Thymus (tissue), 11 donors: ENCODE measurements around the gene ST3GAL5. TPM values are rescaled to one million over a fixed set of nuclear protein-coding genes. Genes with fewer than 3 reads are reported as not detected.
A peak's percentile ranks its signal among the peaks of the same experiment; 100 is the strongest.

Experiments used
- DNase-seq, 9 donors: peaks; one replicate each; pipeline ENCODE4 v3.0.0-alpha.2; 2013; ENCODE audit warnings: low spot score in 9 of 9, low read depth in 6 of 9, missing footprints in 1 of 9
- H3K27ac ChIP-seq, 2 donors: one replicate each; pipeline ENCODE4 v1.5.1; 2013; ENCODE audit warnings: control low read depth in 1 of 2, low read depth in 1 of 2, low read length in 1 of 2, mild to moderate bottlenecking in 1 of 2, moderate library complexity in 1 of 2
- H3K27me3 ChIP-seq, 2 donors: one replicate each; pipeline ENCODE4 v1.5.1; 2013; ENCODE audit warnings: low read length in 1 of 2; ENCODE audit not compliant: control insufficient read depth in 2 of 2, insufficient read depth in 1 of 2
- H3K36me3 ChIP-seq, 2 donors: one replicate each; pipeline ENCODE4 v1.5.1; 2013; ENCODE audit warnings: low read length in 1 of 2, mild to moderate bottlenecking in 1 of 2, moderate library complexity in 1 of 2; ENCODE audit not compliant: control insufficient read depth in 2 of 2, insufficient read depth in 2 of 2
- H3K4me1 ChIP-seq, 2 donors: one replicate each; pipeline ENCODE4 v1.5.1; 2013; ENCODE audit warnings: low read length in 2 of 2; ENCODE audit not compliant: control insufficient read depth in 2 of 2, insufficient read depth in 2 of 2
- H3K4me3 ChIP-seq, 2 donors: one replicate each; pipeline ENCODE4 v1.5.1; 2013; ENCODE audit warnings: low read length in 2 of 2, control low read depth in 1 of 2, mild to moderate bottlenecking in 1 of 2
- H3K9me3 ChIP-seq, 2 donors: one replicate each; pipeline ENCODE4 v1.5.1; 2013; ENCODE audit warnings: low read length in 1 of 2, mild to moderate bottlenecking in 1 of 2; ENCODE audit not compliant: control insufficient read depth in 2 of 2, insufficient read depth in 1 of 2
- WGBS: extraction: QIAGEN DNeasy Blood & Tissue Kit; methylation state at CpG from one replicate; pipeline ENCODE4 v1.1.7; 2013; 5-methylcytosine and 5-hydroxymethylcytosine counted together
- polyA plus RNA-seq: library from polyadenylated mRNA; stranded (reverse); fragments of 200-250 nt; gene quantifications from one replicate; pipeline ENCODE4 v1.2.3, GENCODE V29; 2013
- total RNA-seq: library from RNA; stranded (reverse); fragments of 120-200 nt; gene quantifications from one replicate; pipeline ENCODE4 v1.2.4, GENCODE V29; 2013
- donor health status: healthy.

Gene ST3GAL5
- total and polyA plus RNA-seq, 2 donors = 35.4 to 39.2 TPM

DNA sequence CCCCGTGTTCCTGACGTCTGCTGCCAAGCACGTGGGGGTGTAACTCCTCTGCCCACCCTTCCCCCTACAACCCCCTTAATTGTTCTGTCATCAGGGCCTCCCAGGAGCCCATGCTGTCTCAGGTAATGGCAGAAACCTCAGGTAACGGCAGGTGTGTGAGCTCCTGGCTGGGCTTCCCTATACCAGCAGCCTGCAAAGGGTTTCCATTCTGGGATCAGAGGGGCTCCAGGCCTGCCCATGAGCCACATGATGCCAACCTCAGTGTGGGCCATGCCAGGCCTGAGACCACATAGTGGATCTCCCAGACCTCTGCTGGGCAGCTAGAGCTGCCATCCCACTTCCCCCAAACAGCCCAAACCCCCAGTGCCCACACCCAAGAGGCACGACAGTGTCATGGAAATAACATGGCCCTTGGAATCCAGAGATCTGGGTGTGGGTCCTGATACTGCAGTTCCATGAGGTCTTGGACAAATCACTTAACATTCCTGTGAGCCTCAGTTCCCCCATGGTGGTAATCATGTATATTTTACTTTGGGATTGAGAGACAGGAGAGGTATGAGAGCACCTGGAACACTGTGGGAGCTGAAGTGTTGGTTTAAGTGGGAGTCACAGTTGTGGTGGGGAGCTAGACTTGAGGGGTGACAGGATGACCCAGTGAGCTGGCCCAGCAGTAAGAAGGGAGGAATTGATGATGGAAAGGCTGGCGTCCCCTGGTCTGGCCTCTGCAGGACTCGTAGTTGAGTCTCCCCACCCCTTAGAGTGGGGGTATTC lies 75.4 kb downstream of the ST3GAL5 start:
- Histone ChIP-seq H3K36me3 (no peaks in the 10 kb centered on the region), H3K27ac (no peak overlapping the region), H3K4me3 (no peak overlapping the region), H3K4me1 (peaks cover 0 to 4% of the 10 kb centered on the region in 2 donors), H3K27me3 (peaks cover 0 to 17% of the 10 kb centered on the region in 2 donors), H3K9me3 (peaks cover 0 to 6% of the 10 kb centered on the region in 2 donors)
- DNase-seq = no peak
- 91% methylated on average over 7 of the region's 7 CpGs for WGBS

DNA sequence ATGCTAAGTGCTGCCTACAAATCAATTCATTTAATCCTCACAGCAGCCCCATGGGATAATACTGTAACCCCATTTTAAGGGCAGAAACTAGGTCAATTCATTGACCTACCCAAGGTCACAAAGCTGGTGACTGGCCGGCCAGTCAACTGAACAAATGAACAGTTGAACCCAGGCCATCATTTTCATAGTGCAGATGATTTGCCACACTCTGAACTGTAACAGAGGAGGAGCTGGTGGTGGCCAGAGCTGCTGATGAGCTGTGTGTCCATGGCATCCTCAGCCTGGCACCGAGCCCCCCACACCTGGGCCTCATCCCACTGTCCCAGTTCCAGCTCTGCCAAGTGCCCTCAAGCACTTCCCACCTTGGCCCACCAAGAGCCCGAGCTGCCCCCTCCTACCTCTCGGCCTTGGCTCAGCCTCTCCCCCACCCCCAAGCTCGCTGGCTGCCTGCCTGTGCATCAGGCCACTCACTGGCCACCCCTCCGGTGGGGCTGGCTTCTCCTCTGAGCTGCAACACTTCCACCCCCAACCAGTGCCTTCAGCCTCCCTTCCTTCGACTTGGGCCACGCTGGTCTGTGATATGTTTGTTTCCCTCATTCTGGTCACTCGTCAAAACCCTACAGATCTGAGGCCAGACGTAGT lies 76.6 kb downstream of the ST3GAL5 start:
- no peak for DNase-seq
- H3K36me3 ChIP-seq = no peaks in the 10 kb centered on the region
- H3K9me3 ChIP-seq = peaks cover 0 to 6% of the 10 kb centered on the region in 2 donors
- H3K4me1 ChIP-seq = peaks cover 0 to 4% of the 10 kb centered on the region in 2 donors
- no peak overlapping the region for H3K4me3 ChIP-seq
- WGBS = 92% methylated on average over 10 of the region's 10 CpGs
- no peak overlapping the region for H3K27ac ChIP-seq
- peaks cover 0 to 17% of the 10 kb centered on the region in 2 donors for H3K27me3 ChIP-seq

DNA sequence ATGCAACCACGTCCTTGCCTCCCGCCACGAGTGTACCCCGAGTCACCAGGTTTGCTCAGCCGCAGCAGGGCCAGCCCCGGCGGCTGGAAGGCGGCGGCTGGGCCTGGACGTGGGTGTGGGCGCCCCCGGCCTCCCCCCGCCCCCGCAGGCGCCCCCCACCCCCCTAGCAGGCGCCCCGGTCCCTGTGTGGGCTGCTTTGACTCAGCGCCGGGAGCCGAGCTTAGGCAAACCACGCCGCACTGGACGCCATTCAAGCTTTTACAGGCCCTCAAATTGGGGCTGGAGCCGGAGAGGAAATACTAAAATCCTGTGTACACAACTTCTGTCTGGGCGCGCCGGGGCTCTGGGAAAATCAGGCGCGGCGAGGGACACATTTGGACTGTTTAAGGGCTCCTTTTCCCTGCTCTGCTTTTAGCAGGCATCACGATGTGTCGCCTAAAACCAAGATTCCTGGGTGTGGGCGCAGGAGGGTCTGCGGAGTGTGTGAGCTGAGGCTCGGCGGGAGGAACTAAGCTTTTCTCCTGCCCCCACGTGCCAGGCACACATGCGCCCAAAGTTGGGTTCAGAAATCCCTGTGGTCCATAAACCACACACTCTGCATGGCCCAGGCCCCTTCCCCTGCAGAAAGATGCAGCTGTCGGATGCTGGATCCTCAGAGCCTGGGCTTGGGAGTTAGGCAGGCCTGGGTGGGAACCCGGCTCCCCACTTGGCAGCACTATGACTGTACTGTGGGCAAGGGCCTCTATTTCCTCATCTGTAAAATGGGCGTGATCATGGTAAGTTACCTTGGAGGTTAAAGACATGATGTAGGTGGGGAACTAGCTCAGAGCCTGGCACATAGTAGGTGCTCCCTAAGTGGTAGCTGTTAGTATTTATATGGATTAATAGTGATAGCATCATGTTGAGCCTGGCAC lies 77.4 kb downstream of the ST3GAL5 start:
- Histone ChIP-seq H3K9me3 (peaks cover 0 to 6% of the 10 kb centered on the region in 2 donors), H3K4me3 (no peak overlapping the region), H3K27ac (no peak overlapping the region), H3K27me3 (peaks cover 0 to 17% of the 10 kb centered on the region in 2 donors), H3K4me1 (peaks cover 0 to 4% of the 10 kb centered on the region in 2 donors), H3K36me3 (no peaks in the 10 kb centered on the region)
- 72% methylated on average over 41 of the region's 41 CpGs for WGBS
- DNase-seq = no peak

DNA sequence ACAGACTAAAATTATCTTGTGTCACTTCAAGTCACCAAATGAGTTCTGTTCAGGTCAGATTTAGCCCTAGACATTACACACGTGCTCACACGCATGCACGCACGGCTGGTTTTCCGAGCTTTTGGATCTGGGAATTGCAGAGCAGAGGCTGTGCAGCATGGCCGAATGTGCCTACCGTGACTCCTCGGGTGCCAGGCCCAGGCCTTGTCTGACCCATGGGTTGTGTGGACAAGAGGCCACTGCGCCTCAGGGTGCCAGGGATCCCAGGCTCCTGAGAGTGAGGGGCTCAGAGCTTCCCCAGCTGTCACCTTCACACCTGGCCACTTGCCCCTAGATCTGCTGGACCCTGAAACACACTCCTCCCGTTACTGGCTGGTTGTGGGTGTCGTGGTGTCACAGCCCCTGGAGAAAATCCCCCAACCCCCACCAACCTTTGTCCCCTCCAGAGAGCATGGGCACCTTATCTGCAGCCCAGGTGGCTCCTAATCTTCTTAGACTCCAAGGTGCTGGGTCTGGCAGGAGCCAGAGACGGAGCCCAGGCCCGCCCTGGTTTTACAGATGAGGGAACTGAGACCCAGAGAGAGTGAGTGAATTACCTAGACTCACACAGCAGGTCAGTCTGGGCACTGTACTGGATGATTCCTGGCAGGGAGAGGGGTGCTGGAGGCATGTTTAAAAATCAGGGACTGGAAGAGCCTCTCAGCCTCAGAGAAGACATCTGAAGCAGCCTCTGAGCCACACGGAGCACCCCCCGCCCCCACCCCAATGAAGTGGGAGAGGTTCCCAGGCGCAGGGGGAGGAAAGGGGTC lies 78.2 kb downstream of the ST3GAL5 start:
- DNase-seq = no peak
- WGBS = 87% methylated on average over 16 of the region's 16 CpGs
- H3K36me3 ChIP-seq = no peaks in the 10 kb centered on the region

DNA sequence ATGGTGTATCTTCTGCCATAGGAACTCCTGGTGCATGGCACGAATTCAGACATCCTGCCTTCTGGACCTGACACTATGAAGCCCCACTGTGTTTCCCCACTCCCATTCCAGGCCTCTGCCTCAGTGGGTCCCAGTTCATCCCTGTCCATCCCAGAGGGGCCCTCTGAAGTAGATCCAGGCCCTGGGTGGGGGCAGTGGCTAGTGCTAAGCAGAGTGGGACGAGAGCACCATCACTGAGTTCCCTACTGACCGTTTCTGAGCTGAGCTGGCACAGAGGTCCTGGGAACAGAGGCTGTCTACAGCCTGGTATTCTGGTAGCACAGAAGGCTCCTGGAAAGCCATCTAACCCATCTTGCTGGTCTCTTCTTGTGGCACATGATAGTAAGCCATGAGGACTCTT lies 81.0 kb downstream of the ST3GAL5 start:
- DNase-seq = no peak
- H3K36me3 ChIP-seq = no peaks in the 10 kb centered on the region
- no peak overlapping the region for H3K27ac ChIP-seq
- WGBS = 98% methylated on average over 3 of the region's 3 CpGs
- no peak overlapping the region for H3K4me3 ChIP-seq
- H3K9me3 ChIP-seq = peaks cover 0 to 4% of the 10 kb centered on the region in 2 donors
- H3K27me3 ChIP-seq = peaks cover 0 to 15% of the 10 kb centered on the region in 2 donors
- H3K4me1 ChIP-seq = peaks cover 7 to 14% of the 10 kb centered on the region in 2 donors

More for the DNA sequence above, 78.2 kb downstream of the ST3GAL5 start:
- H3K27me3 ChIP-seq = peaks cover 0 to 17% of the 10 kb centered on the region in 2 donors
- H3K9me3 ChIP-seq = peaks cover 0 to 6% of the 10 kb centered on the region in 2 donors
- no peak overlapping the region for H3K4me3 ChIP-seq
- H3K27ac ChIP-seq = no peak overlapping the region
- H3K4me1 ChIP-seq = peaks cover 0 to 4% of the 10 kb centered on the region in 2 donors

DNA sequence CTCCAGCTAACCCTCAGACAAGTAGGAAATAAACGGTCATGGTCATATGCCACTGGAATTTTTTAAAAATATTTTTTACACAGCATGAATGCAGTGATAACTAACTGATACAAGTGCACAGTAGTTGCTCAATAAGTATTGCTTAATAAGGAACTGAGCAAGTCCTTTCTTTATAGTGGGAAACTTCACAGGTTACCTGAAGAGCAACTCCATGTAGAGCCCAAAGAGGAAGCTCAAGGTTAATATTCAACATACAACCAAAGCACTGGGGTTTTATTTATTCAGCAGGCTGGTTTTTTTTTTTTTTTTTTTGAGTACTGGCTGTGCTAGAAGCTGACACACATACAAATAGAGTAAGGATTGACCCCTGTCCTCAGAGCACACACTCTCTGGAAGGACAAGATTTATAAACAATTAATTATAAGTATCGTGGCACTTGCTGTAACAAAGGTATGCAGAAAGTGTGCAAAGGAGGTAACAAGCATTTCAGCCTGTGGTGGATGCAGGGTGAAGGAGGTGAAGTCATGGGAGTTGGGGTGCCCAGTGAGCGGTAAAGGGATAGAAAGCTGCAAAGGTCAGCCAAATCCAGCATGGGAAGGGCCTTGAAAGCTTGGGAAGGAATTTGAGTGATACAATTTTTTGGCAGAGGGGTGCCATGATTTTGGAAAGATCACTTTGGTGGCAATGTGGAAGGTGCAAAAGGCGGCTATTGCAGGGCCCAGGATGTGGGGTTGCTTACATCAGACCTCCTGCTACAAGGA lies 82.3 kb downstream of the ST3GAL5 start:
- Histone ChIP-seq H3K4me3 (no peak overlapping the region), H3K4me1 (peaks cover 7 to 14% of the 10 kb centered on the region in 2 donors), H3K36me3 (no peaks in the 10 kb centered on the region), H3K27me3 (peaks cover 0 to 9% of the 10 kb centered on the region in 2 donors), H3K27ac (no peak overlapping the region), H3K9me3 (no peaks in the 10 kb centered on the region)
- no peak for DNase-seq
- WGBS = 95% methylated on average over 4 of the region's 4 CpGs

DNA sequence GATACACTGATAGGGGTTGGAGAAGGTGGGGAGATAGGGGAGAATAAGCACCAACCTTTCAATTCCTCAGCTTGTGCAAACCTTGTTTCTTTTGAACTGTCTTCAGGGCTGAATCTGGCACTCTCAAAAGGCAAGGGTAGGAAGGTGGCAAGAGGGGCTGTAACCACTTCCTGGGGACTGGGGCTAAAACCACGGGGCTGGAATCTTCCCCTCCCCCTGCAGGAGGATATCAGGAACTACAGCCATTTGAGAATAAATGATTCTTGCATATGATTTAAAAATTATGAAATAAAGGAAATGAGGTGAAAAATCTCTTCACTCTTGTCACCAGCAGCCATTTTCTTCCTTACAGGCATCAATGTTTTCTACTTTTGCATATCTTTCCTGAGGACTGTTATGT lies 84.2 kb downstream of the ST3GAL5 start:
- peak in 7 of 9 donors; percentile 21 to 76 (median 50) for DNase-seq
- Histone ChIP-seq H3K9me3 (no peaks in the 10 kb centered on the region), H3K27me3 (peaks cover 0 to 1% of the 10 kb centered on the region in 2 donors), H3K4me1 (peaks cover 7 to 9% of the 10 kb centered on the region in 2 donors), H3K27ac (no peak overlapping the region), H3K4me3 (no peak overlapping the region), H3K36me3 (no peaks in the 10 kb centered on the region)
- 0% methylated on average over 1 of the region's 1 CpG for WGBS
